Peyer's patch (tissue), 4 donors: ENCODE results near the gene GPM6B. TPM values are rescaled to one million over a fixed set of nuclear protein-coding genes. Genes with fewer than 3 reads are reported as not detected.

Source experiments
- DNase-seq, 3 donors: peaks; one replicate each; pipeline ENCODE4 v3.0.0-alpha.2; 2017 to 2019
- H3K27ac ChIP-seq, 4 donors: fragments of 200-600 bp; sonication (generic); one replicate each; pipeline ENCODE4 v1.5.1; 2016 to 2019
- H3K27me3 ChIP-seq, 2 donors: fragments of 200-600 bp; sonication (generic); one replicate each; pipeline ENCODE4 v1.5.1; 2019
- H3K36me3 ChIP-seq, 3 donors: fragments of 200-600 bp; sonication (generic); one replicate each; pipeline ENCODE4 v1.5.1; 2016 to 2019
- H3K4me1 ChIP-seq, 4 donors: fragments of 200-600 bp; sonication (generic); one replicate each; pipeline ENCODE4 v1.5.1; 2016 to 2019
- H3K4me3 ChIP-seq, 4 donors: fragments of 200-600 bp; sonication (generic); 1 replicate in 3 of 4; 2 replicates in 1 of 4; pipeline ENCODE4 v1.5.1; 2016 to 2019; ENCODE audit warnings: mild to moderate bottlenecking in 1 of 4
- H3K9me3 ChIP-seq, 4 donors: fragments of 200-600 bp; sonication (generic); one replicate each; pipeline ENCODE4 v1.5.1; 2016 to 2019; ENCODE audit warnings: mild to moderate bottlenecking in 1 of 4
- CTCF ChIP-seq, 6 experiments: fragments of 450-650 bp in 4 of 6; fragments of 200-600 bp in 2 of 6; sonication (generic) in 1 of 6; IDR thresholded peaks; one replicate each; pipeline ENCODE4 v1.5.1; 2017 to 2019; ENCODE audit warnings: antibody characterized with exemption in 6 of 6, mild to moderate bottlenecking in 3 of 6, moderate library complexity in 1 of 6
- POLR2A ChIP-seq, 2 donors: fragments of 450-650 bp; IDR thresholded peaks; one replicate each; pipeline ENCODE4 v1.5.1; 2017; ENCODE audit warnings: antibody characterized with exemption in 2 of 2, mild to moderate bottlenecking in 2 of 2, moderate library complexity in 2 of 2
- total RNA-seq, 4 donors: library from RNA; depleted of rRNA; stranded (reverse); fragments of >200 nt; gene quantifications; one replicate each; pipeline ENCODE4 v1.1.0, GENCODE V29; 2016

Gene GPM6B
- total RNA-seq, 4 donors from 2014 or later: 2.4 to 3.3 (median 2.7) TPM; not detected in 1

GRCh38 chrX:13803116-13803515 lies 13.8 kb downstream of the GPM6B start:
- no peaks in the 10 kb centered on the region for H3K4me1 ChIP-seq
- H3K36me3 ChIP-seq: no peaks in the 10 kb centered on the region
- no peaks in the 10 kb centered on the region for H3K9me3 ChIP-seq
- DNase-seq: no peak
- no peak overlapping the region for H3K4me3 ChIP-seq
- no peak for TF ChIP-seq CTCF (IDR thresholded peaks at IDR 0.05)
- no peak for TF ChIP-seq POLR2A (IDR thresholded peaks at IDR 0.05)
- H3K27me3 ChIP-seq: no peaks in the 10 kb centered on the region
- no peak overlapping the region for H3K27ac ChIP-seq

DNA sequence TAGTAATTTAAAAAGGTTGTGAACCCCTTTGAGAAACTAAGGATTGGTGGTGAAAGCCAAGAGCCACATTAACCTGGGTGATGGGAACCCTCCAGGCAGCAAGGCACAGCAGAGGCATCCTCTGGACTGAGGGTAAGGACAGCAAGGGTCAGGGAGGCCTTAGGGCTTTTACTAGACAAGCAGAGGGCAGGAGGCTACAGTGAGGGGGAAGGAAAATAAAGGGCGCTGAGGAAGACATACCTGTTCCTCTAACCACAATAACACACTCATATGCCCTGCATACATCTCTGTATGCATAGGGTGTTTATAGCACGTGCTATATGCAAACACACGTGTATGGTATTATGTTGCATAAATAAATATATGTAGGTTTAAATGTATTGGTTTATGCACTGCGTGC lies 18.7 kb downstream of the GPM6B start:
- TF ChIP-seq CTCF (IDR thresholded peaks at IDR 0.05): no peak
- TF ChIP-seq POLR2A (IDR thresholded peaks at IDR 0.05): no peak
- Histone ChIP-seq H3K4me1 (no peaks in the 10 kb centered on the region), H3K36me3 (no peaks in the 10 kb centered on the region), H3K27ac (no peak overlapping the region), H3K9me3 (no peaks in the 10 kb centered on the region), H3K4me3 (no peak overlapping the region), H3K27me3 (no peaks in the 10 kb centered on the region)
- DNase-seq: no peak

DNA sequence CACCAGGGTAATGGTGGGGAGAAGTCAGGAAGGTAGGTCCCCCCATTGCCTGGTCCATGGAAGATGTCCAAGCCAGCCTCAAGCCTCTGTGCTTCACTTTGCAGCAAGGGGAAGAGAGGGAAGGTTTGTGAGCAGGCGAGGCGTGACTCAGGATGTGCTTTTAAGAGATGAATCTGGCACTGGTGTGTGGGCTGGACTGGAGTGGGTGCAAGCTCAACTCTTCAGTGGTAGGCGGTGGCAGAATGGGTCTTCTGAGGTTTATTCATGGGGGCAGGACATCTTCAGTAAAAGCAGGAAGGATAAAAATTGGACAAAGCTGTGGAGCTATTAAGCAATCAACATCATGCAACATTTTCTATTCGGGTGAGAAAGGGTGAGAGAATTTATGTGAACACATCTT lies 19.4 kb downstream of the GPM6B start:
- DNase-seq: no peak
- TF ChIP-seq CTCF (IDR thresholded peaks at IDR 0.05): no peak
- TF ChIP-seq POLR2A (IDR thresholded peaks at IDR 0.05): no peak
- no peaks in the 10 kb centered on the region for H3K27me3 ChIP-seq
- H3K9me3 ChIP-seq: no peaks in the 10 kb centered on the region
- no peak overlapping the region for H3K4me3 ChIP-seq
- no peaks in the 10 kb centered on the region for H3K4me1 ChIP-seq
- no peak overlapping the region for H3K27ac ChIP-seq
- H3K36me3 ChIP-seq: no peaks in the 10 kb centered on the region

DNA sequence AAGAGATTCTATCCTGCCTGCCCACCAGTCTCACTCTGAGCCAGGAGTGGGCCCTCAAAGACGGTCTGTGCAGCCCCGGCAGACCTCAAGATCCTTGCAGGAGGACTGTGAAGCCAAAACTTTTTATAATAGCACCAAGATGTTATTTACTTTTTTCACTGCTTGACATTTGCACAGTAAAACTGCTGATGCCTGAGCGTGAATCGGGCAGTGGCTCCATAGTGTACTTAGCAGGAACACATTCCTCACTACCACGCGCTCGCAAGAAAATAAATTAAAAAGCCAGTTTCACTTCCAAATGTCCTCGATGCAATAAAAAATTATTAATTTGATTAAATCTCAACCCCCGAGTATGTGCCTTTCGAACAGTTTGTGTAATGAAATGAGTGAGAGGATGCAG lies 22.5 kb downstream of the GPM6B start:
- Histone ChIP-seq H3K36me3 (no peaks in the 10 kb centered on the region), H3K27ac (no peak overlapping the region), H3K4me3 (no peak overlapping the region), H3K9me3 (no peaks in the 10 kb centered on the region), H3K4me1 (no peaks in the 10 kb centered on the region), H3K27me3 (no peaks in the 10 kb centered on the region)
- TF ChIP-seq CTCF (IDR thresholded peaks at IDR 0.05): no peak
- TF ChIP-seq POLR2A (IDR thresholded peaks at IDR 0.05): no peak
- DNase-seq: no peak

GRCh38 chrX:13793897-13794296 lies 23.0 kb downstream of the GPM6B start:
- no peaks in the 10 kb centered on the region for H3K27me3 ChIP-seq
- H3K4me3 ChIP-seq: no peak overlapping the region
- H3K4me1 ChIP-seq: no peaks in the 10 kb centered on the region
- DNase-seq: no peak
- no peaks in the 10 kb centered on the region for H3K9me3 ChIP-seq
- no peak overlapping the region for H3K27ac ChIP-seq
- TF ChIP-seq CTCF (IDR thresholded peaks at IDR 0.05) (no peak), POLR2A (IDR thresholded peaks at IDR 0.05) (no peak)
- H3K36me3 ChIP-seq: no peaks in the 10 kb centered on the region

GRCh38 chrX:13791559-13791958 lies 25.3 kb downstream of the GPM6B start:
- no peaks in the 10 kb centered on the region for H3K4me1 ChIP-seq
- no peak for DNase-seq
- H3K9me3 ChIP-seq: no peaks in the 10 kb centered on the region
- H3K27me3 ChIP-seq: no peaks in the 10 kb centered on the region
- TF ChIP-seq POLR2A (IDR thresholded peaks at IDR 0.05) (no peak), CTCF (IDR thresholded peaks at IDR 0.05) (no peak)
- H3K4me3 ChIP-seq: no peak overlapping the region
- no peak overlapping the region for H3K27ac ChIP-seq
- H3K36me3 ChIP-seq: no peaks in the 10 kb centered on the region
